Measurements from ENCODE around the gene PRR3. TPM values are rescaled to one million over a fixed set of nuclear protein-coding genes. Genes with fewer than 3 reads are reported as not detected.

Gene PRR3
- polyA plus RNA-seq, 1 of the 3 experiments (the other 2 are of a cell fraction): 21.2 TPM

GRCh38 chr6:30611856-30612194 is 54.7 kb downstream of the PRR3 start (continued):
- TF ChIP-seq RAD21 (IDR thresholded peaks at IDR 0.05; ENCODE audit: low read length): no peak
- TF ChIP-seq MXI1 (IDR thresholded peaks at IDR 0.05; ENCODE audit: low read depth, low read length): no peak
- TF ChIP-seq TCF12 (IDR thresholded peaks at IDR 0.05): no peak
- no peak for TF ChIP-seq ZBTB33 (IDR thresholded peaks at IDR 0.05; ENCODE audit: borderline replicate concordance, low read depth)
- TF ChIP-seq ELF1 (IDR thresholded peaks at IDR 0.05): no peak
- TF ChIP-seq PBX3 (IDR thresholded peaks at IDR 0.05): no peak

GRCh38 chr6:30612213-30612612 is 55.1 kb downstream of the PRR3 start:
- no peaks in the 10 kb centered on the region for H3K27me3 ChIP-seq (ENCODE audit: insufficient read depth)
- H3K79me2 ChIP-seq (ENCODE audit: insufficient read depth): peaks cover 69% of the 10 kb centered on the region
- peaks cover 16% of the 10 kb centered on the region for H4K20me1 ChIP-seq (ENCODE audit: insufficient read depth)
- WGBS (ENCODE audit: low lambda C conversion rate): 76% methylated on average over 1 of the region's 1 CpG
- no peaks in the 10 kb centered on the region for H3K9me3 ChIP-seq
- CTCF ChIA-PET: interaction anchor here (0.9 to 3.8 kb wide), 10 partner anchors 8 to 164 kb away, joined by 3 to 33 read pairs (median 6); no protein-coding TSS in a partner anchor
- H2AFZ ChIP-seq (ENCODE audit: low read depth): no peak overlapping the region
- peak overlapping the region in 1 of 2 experiments; percentile 96; a peak in 3 of 4 replicates for H3K27ac ChIP-seq (ENCODE audit: low read depth in 2 of 2, low read length in 1 of 2)
- H3K4me3 ChIP-seq (ENCODE audit: low read depth in 2 of 2, low read length in 1 of 2): no peak overlapping the region
- TF ChIP-seq IRF3 (IDR thresholded peaks at IDR 0.05; ENCODE audit: low read depth, low read length) (no peak), ELF1 (IDR thresholded peaks at IDR 0.05) (no peak), CTCF (IDR thresholded peaks at IDR 0.05) (peak; percentile 60)
- no peaks in the 10 kb centered on the region for H3K9me2 ChIP-seq
- H3K4me2 ChIP-seq: 0 out of 2 replicates have a peak overlapping the region, but pooled peaks have one; percentile 85
- no peak overlapping the region for H3K9ac ChIP-seq
- POLR2A ChIA-PET: interaction anchor here (1.0 to 4.7 kb wide), 7 partner anchors 11 to 109 kb away, joined by 3 to 32 read pairs (median 7); partner anchors contain the start of genes ABCF1, MDC1 and PRR3
- H3F3A ChIP-seq (replicated peaks; ENCODE audit: insufficient read depth): peaks cover 53% of the 10 kb centered on the region
- H3K36me3 ChIP-seq (replicated peaks in 1 of 2; ENCODE audit: control insufficient read depth in 1 of 2, insufficient read depth in 2 of 2, low read length in 1 of 2): peaks cover 46 to 59% of the 10 kb centered on the region in 2 experiments
- peaks cover 22 to 23% of the 10 kb centered on the region in 2 experiments for H3K4me1 ChIP-seq (ENCODE audit: control insufficient read depth in 1 of 2, insufficient read depth in 2 of 2, low read depth in 1 of 2, low read length in 1 of 2)
- DNase-seq: no peak
